ENCODE measurements around the gene MAP3K10. TPM values are rescaled to one million over a fixed set of nuclear protein-coding genes. Genes with fewer than 3 reads are reported as not detected.
"Not testable (repeated sequence)": the region's sequence is repeated elsewhere in the genome, so short reads cannot be mapped to it uniquely, and the experiment has no call there.

Gene MAP3K10
- total RNA-seq, 3 donors from 2014 or later: 6.1 to 13.5 (median 10.2) TPM

DNA sequence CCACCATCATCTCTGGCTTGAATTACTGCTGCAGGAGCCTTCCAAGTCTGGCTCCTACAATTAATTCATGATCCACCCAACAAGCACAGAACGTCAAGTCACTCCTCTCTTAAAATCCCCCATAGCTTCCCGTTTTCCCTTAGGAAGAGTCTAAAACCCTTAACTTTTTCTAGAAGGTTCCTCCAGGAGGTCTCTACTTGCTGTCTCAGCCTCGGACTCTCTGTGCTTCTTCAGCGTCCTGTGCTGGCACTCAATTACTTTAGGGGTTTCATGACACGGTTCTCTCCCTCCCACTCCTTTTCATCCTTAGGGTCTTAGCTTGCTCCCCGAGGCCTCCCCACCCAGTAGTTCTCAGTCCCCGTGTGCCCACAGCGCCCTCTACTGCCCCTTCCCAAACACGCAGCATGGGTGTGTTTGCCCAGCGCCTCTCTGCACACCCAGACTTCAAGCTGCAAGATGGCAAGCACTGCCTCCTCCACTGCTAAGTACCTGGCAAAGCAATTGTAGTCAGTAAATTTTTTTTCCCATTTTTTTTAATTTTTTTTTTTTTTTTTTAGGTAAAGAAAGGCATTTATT lies 25.8 kb upstream of the MAP3K10 start:
- no peak overlapping the region for H3K4me3 ChIP-seq
- peaks cover 0 to 3% of the 10 kb centered on the region in 2 donors for H3K27me3 ChIP-seq
- H3K27ac ChIP-seq: no peak overlapping the region
- H3K36me3 ChIP-seq: no peaks in the 10 kb centered on the region
- no peaks in the 10 kb centered on the region for H3K4me1 ChIP-seq
- TF ChIP-seq CTCF (IDR thresholded peaks at IDR 0.05): peak in 1 of 3 donors; percentile 11
- no peak for TF ChIP-seq POLR2AphosphoS5 (IDR thresholded peaks at IDR 0.05)
- no peak for DNase-seq (ENCODE audit: low spot score in 2 of 2)
- intact Hi-C loops (cut with DNase I; ENCODE audit: low total_unique reads): no loop called here
- H3K9me3 ChIP-seq: no peaks in the 10 kb centered on the region

DNA sequence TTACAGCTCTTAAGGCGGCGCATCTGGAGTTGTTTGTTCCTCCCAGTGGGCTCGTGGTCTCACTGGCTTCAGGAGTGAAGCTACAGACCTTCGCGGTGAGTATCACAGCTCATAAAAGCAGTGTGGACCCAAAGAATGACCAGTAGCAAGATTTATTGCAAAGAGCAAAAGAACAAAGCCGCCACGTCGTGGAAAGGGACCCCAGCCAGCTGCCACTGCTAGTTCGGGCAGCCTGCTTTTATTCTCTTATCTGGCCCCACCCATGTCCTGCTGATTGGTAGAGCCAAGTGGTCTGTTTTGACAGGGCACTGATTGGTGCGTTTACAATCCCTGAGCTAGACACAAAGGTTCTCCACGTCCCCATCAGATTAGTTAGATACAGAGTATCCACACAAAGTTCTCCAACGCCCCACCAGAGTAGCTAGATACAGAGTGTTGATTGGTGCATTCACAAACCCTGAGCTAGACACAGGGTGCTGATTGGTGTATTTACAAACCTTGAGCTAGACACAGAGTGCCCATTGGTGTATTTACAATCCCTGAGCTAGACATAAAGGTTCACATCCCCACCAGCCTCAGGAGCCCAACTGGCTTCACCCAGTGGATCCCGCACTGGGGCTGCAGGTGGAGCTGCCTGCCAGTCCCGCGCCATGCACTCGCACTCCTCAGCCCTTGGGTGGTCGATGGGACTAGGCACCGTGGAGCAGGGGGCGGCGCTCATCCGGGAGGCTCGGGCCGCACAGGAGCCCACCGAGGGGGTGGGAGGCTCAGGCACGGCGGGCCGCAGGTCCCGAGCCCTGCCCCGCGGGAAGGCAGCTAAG lies 21.5 kb upstream of the MAP3K10 start:
- not testable (repeated sequence) for H3K27ac ChIP-seq; H3K4me1 ChIP-seq; H3K27me3 ChIP-seq; H3K9me3 ChIP-seq; H3K36me3 ChIP-seq; H3K4me3 ChIP-seq; DNase-seq (ENCODE audit: low spot score in 2 of 2)
- intact Hi-C loops (cut with DNase I; ENCODE audit: low total_unique reads): loop anchor here (5.0 kb wide), 1 partner anchor 382 kb away; no protein-coding TSS in a partner anchor

- DNase-seq (ENCODE audit: low spot score in 2 of 2); H3K27ac ChIP-seq; H3K9me3 ChIP-seq; H3K4me1 ChIP-seq; H3K4me3 ChIP-seq; H3K27me3 ChIP-seq; H3K36me3 ChIP-seq: not testable (repeated sequence)
- intact Hi-C loops (cut with DNase I; ENCODE audit: low total_unique reads): loop anchor here (5.0 kb wide), 1 partner anchor 383 kb away; no protein-coding TSS in a partner anchor
Measured at GRCh38 chr19:40170303-40170989, 20.8 kb upstream of the MAP3K10 start.

- H3K4me3 ChIP-seq; H3K9me3 ChIP-seq; H3K27ac ChIP-seq; H3K36me3 ChIP-seq; H3K27me3 ChIP-seq; H3K4me1 ChIP-seq; DNase-seq (ENCODE audit: low spot score in 2 of 2): not testable (repeated sequence)
- intact Hi-C loops (cut with DNase I; ENCODE audit: low total_unique reads): loop anchor here (5.0 kb wide), 1 partner anchor 384 kb away; no protein-coding TSS in a partner anchor
Measured at GRCh38 chr19:40171293-40171692, 19.9 kb upstream of the MAP3K10 start.

DNA sequence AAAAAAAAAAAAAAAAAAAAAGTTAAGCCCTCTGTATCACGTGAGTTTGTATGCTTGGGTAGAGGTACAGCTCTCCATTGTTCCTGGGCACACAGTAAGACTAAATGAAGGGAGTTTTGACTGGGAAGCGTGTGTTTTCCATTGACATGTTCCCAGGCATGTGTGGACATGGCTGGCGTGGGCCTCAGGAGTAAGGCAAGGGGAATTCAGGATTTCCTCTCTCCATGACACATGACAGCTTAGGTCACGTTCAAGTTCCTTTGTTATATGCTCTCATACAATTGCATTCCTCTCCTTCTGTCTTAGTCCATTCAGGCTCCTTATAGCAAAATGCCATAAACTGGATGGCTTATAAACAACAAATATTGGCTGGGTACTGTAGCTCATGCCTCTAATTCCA lies 17.1 kb upstream of the MAP3K10 start:
- Histone ChIP-seq H3K4me1 (no peaks in the 10 kb centered on the region), H3K27me3 (no peaks in the 10 kb centered on the region), H3K4me3 (no peak overlapping the region), H3K27ac (no peak overlapping the region), H3K36me3 (no peaks in the 10 kb centered on the region), H3K9me3 (no peaks in the 10 kb centered on the region)
- no peak for DNase-seq (ENCODE audit: low spot score in 2 of 2)
- intact Hi-C loops (cut with DNase I; ENCODE audit: low total_unique reads): loop anchor here (5.0 kb wide), 1 partner anchor 387 kb away; no protein-coding TSS in a partner anchor
- no peak for TF ChIP-seq POLR2A (IDR thresholded peaks at IDR 0.05)
- TF ChIP-seq CTCF (IDR thresholded peaks at IDR 0.05): no peak
- no peak for TF ChIP-seq POLR2AphosphoS5 (IDR thresholded peaks at IDR 0.05)

GRCh38 chr19:40175820-40176219 lies 15.4 kb upstream of the MAP3K10 start:
- intact Hi-C loops (cut with DNase I; ENCODE audit: low total_unique reads): no loop called here
- no peak for DNase-seq (ENCODE audit: low spot score in 2 of 2)
- Histone ChIP-seq H3K27ac (no peak overlapping the region), H3K4me3 (no peak overlapping the region), H3K27me3 (no peaks in the 10 kb centered on the region), H3K4me1 (no peaks in the 10 kb centered on the region), H3K9me3 (no peaks in the 10 kb centered on the region), H3K36me3 (no peaks in the 10 kb centered on the region)
- TF ChIP-seq POLR2AphosphoS5 (IDR thresholded peaks at IDR 0.05) (no peak), POLR2A (IDR thresholded peaks at IDR 0.05) (no peak), CTCF (IDR thresholded peaks at IDR 0.05) (no peak)

All from breast epithelium (tissue), 4 donors.